Measurements from ENCODE around the gene CNTNAP3.
"Not testable (repeated sequence)": the region's sequence is repeated elsewhere in the genome, so short reads cannot be mapped to it uniquely, and the experiment has no call there.

The CNTNAP3 gene

GRCh38 chr9:39028855-39029254, 259.1 kb downstream of the CNTNAP3 start:
- H3K27ac Mint-ChIP-seq; H3K4me1 Mint-ChIP-seq (ENCODE audit: low read depth); H3K4me3 Mint-ChIP-seq; H3K36me3 Mint-ChIP-seq; H3K9me3 Mint-ChIP-seq (ENCODE audit: low read depth); H3K27me3 Mint-ChIP-seq: not testable (repeated sequence)

- not testable (repeated sequence) for H3K27ac Mint-ChIP-seq
Measured at GRCh38 chr9:39028168-39028567, 259.8 kb downstream of the CNTNAP3 start.

GRCh38 chr9:39025911-39026588, 261.9 kb downstream of the CNTNAP3 start:
- not testable (repeated sequence) for H3K36me3 Mint-ChIP-seq; H3K27me3 Mint-ChIP-seq; H3K4me1 Mint-ChIP-seq (ENCODE audit: low read depth); H3K27ac Mint-ChIP-seq; H3K9me3 Mint-ChIP-seq (ENCODE audit: low read depth); H3K4me3 Mint-ChIP-seq

More at GRCh38 chr9:39028168-39028567, 259.8 kb downstream of the CNTNAP3 start:
- H3K27me3 Mint-ChIP-seq; H3K4me3 Mint-ChIP-seq; H3K4me1 Mint-ChIP-seq (ENCODE audit: low read depth); H3K36me3 Mint-ChIP-seq; H3K9me3 Mint-ChIP-seq (ENCODE audit: low read depth): not testable (repeated sequence)

Data from activated naive CD8-positive, alpha-beta T cell (primary cell).